Skin epidermis (tissue), 12 donors: ENCODE results near the gene FYB1.
A peak's percentile ranks its signal among the peaks of the same experiment; 100 is the strongest.

Experiments
- H3K27ac ChIP-seq, 21 experiments: fragments of 200-600 bp; sonication (generic) in 11 of 21; one replicate each; pipeline ENCODE4 v1.5.0; 2020; ENCODE audit warnings: mild to moderate bottlenecking in 3 of 21, inconsistent platforms in 2 of 21, moderate library complexity in 2 of 21
- H3K4me3 ChIP-seq, 7 experiments: fragments of 200-600 bp; sonication (generic) in 2 of 7; one replicate each; pipeline ENCODE4 v1.5.0; 2020; ENCODE audit warnings: inconsistent platforms in 2 of 7, mild to moderate bottlenecking in 2 of 7, moderate library complexity in 1 of 7

FYB1 gene

DNA sequence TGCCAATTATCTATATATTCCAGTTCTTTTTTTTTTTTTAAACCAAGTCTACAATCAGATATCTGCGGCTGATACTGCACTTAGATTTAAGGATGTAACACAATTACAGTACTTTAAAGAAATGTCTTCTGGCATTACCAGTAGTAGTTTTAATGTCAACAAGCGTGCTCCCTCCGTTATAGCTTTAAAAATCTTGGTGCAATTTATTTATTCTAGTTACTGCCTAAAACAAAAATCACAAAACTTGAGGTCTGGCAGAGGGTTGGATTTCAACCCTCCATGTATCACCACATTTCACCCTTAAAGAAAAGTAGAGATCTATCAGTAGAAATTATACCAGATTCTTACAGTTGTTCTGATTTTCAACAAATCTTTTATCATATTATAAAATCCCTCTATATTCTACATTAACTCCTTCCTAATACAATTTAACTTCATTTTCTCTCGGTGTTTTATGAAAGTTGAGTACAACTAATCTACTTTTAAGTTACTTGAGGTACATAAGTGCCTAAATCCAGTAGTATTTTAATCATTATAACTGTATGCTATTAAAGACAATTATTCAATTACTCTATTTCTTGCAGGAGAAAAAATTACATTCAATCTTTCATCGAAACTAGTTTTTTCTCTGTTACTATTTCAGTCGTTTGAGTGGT, 143.1 kb downstream of the FYB1 start:
- Histone ChIP-seq H3K4me3 (no peak overlapping the region), H3K27ac (peak overlapping the region in 2 of 21 experiments; percentile 25 to 30)

DNA sequence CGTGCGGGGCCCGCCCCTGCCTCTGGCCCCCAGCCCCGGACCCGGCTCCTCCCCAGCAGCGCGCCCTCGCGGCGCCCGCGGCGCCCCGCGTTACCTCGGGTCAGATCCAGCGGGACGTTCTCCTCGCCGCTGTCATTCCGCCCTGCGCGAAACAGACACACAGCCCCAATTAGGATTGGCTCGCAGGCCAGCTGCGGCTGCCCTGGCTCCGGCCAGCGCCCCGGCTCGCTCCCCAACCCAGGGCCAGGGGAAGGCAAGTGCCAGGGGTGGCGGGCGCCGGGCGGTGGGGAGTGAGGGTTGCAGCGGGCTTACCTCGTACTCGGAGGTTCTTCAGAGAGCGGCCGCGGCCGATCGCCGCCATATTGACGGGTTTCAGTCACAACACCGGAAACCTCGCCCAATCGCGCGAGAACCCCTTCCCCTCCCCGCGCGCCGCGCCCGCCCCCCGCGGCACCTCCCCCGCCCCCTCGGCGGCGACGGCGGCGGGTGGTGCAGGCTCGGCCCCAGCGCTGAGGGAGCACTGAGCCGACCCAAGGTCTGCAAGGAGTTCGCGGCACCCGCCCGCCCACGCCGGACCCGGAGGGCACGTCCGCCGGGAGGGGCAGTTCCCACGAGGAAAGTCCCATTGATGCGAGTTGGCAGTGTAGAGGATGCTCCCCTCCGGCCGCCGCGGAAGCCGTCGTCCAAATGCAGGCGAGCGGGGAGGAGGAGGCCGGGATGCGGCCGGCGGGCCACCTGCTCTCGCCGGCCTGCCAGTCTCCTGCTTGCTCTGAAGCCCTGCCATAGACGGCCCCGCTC, 145.1 kb downstream of the FYB1 start, which contains the start of gene RICTOR:
Gene RICTOR, minus strand, starts transcription at position 383 of the 798 bp plus-strand sequence. Its CDS starts 22 bp downstream, at position 361.
- Histone ChIP-seq H3K4me3 (peak within 1 kb of the TSS; percentile 81 to 99 (median 87)), H3K27ac (peak within 1 kb of the TSS; percentile 91 to 99 (median 97))

DNA sequence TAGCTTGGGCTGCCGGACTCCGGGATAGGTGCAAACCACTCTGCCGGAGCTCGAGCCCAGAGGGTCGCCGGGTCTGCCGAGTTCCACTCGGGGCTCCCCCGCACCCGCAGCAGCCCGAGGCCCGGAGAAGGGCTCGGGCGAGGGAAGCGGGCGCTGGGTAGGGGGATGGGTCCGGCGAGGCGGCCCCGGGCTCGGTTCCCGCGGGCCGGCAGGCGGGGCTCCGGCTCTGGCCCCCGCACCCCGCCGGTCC, 145.7 kb downstream of the FYB1 start:
- Histone ChIP-seq H3K4me3 (peak overlapping the region; percentile 81 to 99 (median 87)), H3K27ac (peak overlapping the region; percentile 91 to 99 (median 97))

DNA sequence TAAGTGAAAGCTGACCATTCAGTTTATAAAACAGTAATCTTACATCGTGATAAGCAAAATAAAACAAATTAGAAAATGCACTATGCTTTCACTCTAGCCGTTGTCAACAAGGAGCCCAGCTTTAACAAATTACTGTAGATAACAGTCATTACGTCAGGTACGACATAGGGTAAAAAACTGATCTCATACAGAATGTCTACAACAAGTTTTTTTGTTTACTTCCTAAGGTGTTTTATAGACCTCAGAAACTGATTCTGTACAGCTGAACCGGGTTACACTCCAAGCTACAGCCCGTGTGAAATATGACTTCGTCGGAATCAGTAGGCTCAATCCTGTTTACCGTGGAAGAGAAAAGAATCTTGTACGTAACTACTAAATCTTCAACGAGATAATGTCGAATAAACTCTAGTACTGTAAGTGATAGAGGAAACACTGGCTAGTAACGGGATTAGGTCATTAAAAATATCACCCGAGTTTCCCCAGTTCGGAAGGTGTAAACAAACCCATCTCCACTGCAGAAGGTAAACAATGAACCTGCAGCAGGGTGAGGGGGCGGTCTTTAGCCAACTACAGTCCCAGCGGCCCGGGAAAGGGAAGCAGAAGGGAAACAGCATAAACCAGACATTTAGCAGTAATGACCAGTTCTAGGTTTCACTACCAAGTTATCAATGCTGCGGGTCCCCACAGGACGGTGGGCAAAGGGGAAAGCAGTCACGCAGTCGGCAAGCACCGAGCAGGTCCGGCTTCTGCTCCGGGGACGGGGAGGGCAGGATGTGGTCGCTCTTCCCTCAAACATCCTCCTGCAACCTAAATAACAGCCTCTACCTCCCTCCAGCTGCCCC, 146.2 kb downstream of the FYB1 start:
- Histone ChIP-seq H3K27ac (peak overlapping the region; percentile 91 to 99 (median 97)), H3K4me3 (peak overlapping the region; percentile 81 to 99 (median 87))

- no peak overlapping the region for H3K27ac ChIP-seq
- no peak overlapping the region for H3K4me3 ChIP-seq
Observed at GRCh38 chr5:39068099-39068498, 151.3 kb downstream of the FYB1 start.

GRCh38 chr5:39064450-39064849, 154.9 kb downstream of the FYB1 start:
- H3K4me3 ChIP-seq: no peak overlapping the region
- no peak overlapping the region for H3K27ac ChIP-seq

DNA sequence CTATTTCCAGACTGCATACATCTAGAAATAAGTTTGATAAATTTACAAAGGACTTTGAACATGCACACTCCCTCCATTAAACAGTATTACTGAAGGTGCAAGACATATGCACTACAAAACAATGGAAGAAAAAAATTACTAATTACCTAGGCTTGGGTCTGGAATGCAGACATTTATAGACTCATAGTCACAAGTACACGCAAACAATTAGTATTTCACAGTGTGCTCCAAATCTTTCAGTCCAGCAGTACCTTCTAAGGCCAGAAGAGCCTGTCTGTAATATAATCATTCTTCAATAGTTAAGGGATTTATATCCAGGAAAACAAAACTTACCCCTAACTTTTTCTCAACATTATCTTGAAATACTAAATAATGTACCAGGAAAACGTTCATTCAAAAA, 156.3 kb downstream of the FYB1 start:
- Histone ChIP-seq H3K4me3 (no peak overlapping the region), H3K27ac (no peak overlapping the region)

- H3K4me3 ChIP-seq: no peak overlapping the region
- no peak overlapping the region for H3K27ac ChIP-seq
Observed at GRCh38 chr5:39062530-39062929, 156.8 kb downstream of the FYB1 start.

- H3K27ac ChIP-seq: no peak overlapping the region
- H3K4me3 ChIP-seq: no peak overlapping the region
Observed at GRCh38 chr5:39062104-39062503, 157.3 kb downstream of the FYB1 start.

GRCh38 chr5:39059064-39059463, 160.3 kb downstream of the FYB1 start:
- Histone ChIP-seq H3K27ac (no peak overlapping the region), H3K4me3 (no peak overlapping the region)

DNA sequence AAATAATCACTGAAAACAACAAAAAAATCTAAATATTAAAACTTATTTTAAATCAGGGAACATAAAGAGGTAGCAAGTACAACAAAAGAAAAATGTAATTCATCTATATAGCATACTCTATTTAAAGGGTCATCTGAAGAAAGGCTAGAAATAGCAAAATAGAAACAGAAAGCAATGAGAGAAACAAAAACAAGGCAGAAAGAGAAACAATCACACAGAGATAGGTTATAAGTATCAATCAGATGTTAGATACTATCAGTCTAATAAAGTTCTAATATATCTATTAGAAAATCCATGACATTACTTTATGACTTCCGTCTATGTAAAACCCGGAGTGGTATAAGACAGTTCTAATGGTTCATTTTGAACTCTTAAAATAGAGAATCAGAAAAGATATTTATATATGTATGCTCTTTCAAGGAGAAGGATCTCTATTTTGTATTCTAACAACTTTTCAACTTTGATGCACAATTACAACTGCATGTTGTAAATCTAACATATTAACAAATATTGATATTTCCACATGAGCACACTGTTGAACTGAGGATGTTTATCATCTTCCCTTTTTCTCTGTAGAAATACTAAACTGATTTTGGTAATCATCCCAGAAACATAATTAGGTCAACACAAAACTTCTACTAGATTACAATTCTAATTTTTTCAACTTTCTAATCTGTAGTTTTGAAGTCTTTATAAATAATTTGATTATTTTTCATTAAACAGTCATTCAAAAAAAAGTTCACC, 161.0 kb downstream of the FYB1 start:
- H3K27ac ChIP-seq: peak overlapping the region in 6 of 21 experiments; percentile 1 to 55 (median 14)
- peak overlapping the region in 2 of 7 experiments; percentile 2 to 28 for H3K4me3 ChIP-seq

DNA sequence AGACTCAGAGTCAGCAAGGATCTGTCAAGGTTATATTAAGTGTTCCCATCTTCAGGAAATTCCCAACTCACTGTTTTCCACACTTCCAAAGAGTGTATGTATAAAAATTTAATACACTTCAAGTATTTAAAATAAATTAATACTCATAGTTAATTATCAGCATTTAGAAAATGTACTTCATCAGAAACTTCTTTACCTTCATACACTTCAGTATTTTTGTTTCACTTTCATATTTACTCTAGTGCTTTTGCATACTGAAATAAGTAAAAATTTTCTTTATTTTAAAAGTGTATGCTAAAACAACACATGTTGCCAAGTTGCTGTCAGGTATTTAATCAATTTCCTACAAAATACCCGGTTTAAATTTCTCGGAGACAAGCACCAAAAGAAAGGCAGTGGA, 161.6 kb downstream of the FYB1 start:
- H3K4me3 ChIP-seq: peak overlapping the region in 2 of 7 experiments; percentile 2 to 28
- H3K27ac ChIP-seq: peak overlapping the region in 7 of 21 experiments; percentile 1 to 55 (median 12)

- no peak overlapping the region for H3K27ac ChIP-seq
Observed at GRCh38 chr5:39055768-39056398, 163.5 kb downstream of the FYB1 start.

More at GRCh38 chr5:39055768-39056398, 163.5 kb downstream of the FYB1 start:
- no peak overlapping the region for H3K4me3 ChIP-seq
